KG1 (cell line): Measurements from ENCODE around the gene IGF2BP2.
"Not testable (repeated sequence)": the region's sequence is repeated elsewhere in the genome, so short reads cannot be mapped to it uniquely, and the experiment has no call there.

Experiments used
- DNase-seq: peaks from one replicate; lab custom pipeline; 2025; lab: John Stamatoyannopoulos, UW

The IGF2BP2 gene

DNA sequence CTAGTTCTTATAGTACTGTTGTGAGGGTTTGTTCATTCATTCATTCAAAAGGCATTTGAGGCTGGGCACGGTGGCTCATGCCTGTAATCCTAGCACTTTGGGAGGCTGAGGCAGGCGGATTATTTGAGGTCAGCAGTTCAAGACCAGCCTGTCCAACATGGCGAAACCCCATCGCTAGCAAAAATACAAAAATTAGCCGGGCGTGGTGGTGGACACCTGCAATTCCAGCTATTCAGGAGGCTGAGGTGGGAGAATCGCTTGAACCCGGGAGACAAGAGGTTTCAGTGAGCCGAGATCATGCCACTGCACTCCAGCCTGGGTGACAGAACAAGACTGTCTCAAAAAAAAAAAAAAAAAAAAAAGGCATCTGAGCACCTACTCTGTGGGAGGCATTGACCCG is 163.5 kb downstream of the IGF2BP2 start:
- not testable (repeated sequence) for DNase-seq

DNA sequence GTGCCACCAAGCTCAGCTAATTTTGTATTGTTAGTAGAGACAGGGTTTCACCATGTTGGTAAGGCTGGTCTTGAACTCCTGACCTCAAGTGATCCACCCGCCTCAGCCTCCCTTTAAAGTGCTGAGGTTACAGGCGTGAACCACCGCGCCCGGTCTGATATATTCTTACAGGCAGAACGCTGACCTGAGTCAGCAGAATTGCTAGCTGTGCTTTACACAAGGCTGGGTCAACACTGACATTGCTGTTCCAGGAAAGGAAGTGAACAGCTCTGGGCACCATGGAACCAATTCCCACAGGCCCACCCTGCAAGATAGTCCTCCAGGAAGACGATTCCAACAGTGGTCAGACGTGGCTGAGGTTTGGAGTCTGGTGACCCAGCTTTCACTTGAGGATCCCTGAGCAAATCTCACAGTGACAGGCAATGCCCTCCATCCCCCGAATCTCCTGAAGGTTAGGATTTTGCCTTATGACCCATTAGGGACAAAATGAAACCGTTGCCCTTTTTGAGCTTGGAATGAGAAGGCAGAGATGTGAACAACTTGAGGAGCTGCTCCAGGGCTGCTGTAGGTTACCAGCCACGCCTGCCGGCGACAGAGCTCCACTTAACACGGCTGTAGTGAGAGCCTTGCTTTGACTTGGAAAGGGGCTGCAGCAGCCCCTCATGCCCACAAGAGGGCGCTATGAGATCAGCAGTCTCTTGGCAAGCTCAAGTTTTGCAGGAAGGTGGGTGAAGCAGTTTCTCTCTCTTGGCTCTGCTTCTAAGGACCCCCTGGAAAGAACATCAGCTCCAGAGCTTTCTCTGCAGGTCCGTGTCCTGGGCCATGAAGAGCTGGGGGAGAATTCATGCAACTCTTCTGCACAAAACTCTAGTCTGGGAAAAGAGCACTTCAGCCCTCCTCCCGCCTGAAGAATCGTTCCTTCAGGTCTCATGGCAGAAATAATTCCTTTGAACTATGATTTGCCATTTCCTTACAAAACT is 164.6 kb downstream of the IGF2BP2 start:
- DNase-seq, result peak; percentile 32

DNA sequence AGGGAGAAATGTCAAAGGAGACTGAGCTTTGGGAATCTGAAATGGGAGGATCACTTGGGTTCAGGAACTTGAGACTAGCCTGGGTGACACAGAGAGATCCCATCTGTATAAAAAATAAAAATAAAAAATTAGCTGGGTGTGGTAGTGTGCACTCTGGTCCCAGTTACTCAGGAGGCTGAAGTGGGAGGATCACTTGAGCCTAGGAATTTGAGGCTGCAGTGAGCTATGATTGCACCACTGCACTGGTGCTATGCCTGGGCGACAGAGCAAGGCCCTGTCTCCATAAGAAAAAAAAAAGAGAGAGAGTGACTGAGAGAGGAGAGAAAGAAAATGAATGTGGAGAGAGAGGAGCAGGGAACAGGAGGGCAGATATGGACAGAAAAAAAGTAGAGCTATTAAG is 165.9 kb downstream of the IGF2BP2 start:
- DNase-seq, result no peak

DNA sequence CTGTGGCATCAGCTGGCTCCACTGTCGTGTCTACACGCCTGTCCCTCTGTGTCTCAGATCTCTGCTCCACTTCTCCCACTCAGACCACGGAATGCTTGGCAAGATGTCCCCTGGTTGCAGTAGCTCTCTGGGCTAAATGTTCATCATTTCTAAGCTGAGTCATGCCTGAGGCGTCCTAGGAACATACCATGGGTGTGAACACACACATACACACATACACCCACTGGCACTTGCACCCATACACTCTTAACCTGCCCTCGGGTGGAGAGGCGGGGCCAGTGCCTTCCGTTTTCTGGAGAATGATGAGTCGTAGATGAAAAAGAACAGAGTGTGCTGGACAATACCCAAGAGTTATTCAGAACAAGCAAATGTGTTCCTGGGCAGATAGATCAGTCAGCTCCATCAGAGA is 166.3 kb downstream of the IGF2BP2 start:
- no peak for DNase-seq

DNA sequence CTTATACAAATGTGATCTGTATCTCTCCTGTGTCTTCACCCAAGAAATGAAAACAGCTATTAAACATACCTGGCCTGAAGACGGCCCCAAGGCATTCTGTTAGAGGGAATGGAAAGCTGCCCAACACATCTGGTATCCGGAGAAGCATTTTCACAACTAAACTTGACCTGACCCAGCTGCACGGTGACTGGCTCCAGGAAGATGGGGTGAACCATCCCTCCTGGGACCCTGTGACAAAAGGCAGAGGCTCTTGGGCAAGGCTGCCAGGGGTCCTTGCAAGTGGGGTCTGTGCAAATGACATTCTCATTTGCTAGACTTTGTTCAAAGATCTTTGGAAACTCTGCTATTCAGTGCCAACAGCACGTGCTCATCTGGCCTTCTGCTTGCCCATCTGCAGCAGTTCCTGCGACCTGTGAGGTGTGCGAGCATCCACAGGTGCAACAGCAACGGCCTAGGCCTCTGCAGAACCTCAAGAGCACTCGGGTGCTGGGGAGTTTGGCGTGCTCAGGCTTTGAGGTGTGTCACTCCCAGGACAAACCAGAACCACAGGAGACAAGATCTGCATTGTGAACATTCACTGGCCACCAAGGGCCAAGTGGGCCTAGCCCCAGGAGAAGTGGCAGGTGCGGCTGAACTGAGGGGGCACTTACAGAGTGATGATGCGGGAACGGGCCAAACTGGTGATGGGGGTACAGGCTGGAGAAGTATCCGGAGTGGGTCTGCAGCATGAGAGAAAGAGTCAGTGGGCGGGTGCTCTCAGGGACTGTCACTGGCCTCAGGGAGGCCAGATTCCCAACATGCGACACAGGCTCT is 166.9 kb downstream of the IGF2BP2 start:
- no peak for DNase-seq

DNA sequence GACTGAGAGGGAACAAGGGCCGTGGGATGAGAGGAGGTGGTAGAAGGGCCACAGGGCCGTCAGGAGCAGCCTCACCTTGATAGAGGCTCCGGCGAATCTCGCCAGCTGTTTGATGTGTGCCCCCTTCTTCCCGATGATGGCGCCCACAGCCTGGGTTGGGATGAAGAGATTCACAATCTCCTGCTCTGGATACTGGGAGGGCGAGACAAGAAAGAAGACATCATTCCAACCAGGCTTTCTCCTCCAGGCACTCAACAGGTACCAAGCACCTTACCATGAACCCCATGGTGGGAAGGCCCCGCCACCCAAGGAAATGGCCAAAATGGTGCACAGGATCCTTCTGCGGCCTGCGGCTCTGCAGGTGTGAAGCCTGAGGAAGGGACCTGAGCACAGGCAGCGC is 167.6 kb downstream of the IGF2BP2 start:
- no peak for DNase-seq

DNA sequence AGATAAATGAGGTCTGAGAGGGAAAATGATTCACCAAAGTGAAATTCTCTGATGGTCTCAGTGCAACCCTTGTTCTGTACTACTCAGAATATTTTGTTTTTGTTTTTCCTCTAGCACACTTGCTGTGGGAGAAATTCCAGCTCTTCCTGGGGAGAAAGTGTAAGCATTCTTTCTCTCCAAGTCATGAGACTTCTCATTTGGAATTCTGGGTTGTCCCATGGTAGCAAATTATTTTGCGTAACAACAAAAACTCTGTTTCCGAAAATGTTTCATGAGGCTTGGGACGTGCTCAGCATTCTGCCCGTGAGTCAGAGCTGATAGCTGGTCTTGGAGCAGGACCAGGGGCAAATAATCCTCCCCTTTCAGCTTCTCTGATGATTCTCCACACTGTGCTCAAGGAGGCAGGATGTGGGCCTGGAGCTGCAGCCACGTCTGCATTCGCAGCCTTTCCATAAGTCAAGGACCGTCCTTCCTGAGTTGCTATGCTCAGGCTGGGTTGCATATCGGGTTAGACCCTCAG is 168.5 kb downstream of the IGF2BP2 start:
- no peak for DNase-seq

DNA sequence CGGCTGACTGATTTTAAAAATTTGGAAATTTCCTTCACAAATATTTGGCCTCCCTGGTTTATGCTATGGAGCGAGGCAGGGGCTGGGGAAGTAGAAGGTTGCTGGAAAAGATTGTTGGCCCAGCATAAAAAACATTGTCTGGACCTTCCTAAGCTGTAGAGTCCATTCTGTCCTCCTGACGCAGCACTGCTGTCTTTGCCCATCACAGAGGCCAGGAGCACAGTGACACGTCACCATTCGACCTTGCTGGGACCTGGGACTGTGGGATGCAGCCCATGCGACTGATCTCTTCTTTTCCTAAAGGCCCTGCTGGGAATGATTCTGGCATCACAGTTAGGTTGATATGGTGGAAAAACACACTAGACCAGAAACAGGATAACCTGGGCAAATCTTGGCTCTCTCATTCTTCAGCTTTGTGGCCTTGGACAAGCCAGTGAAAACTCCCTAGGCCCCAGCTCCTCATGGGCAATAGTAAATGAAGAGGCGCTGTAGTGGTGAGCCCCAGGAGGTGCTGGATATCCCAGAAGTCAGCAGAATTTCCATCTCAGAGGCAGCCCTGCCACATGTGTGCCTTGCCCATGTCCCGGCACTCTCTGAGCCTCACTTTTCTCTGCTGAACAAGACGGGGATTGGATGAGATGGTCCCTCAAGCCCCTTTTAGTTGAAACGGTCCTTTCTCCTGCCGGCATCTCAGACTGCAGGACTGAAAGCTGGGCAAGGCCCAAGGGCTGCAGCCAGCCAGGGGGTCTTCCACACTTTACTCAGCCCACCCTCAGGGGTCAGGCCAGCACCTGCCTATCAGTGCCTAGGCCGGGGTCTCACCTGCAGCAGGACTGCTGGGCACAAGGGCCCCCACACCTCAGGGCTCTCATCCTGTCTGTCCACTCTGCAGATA is 169.2 kb downstream of the IGF2BP2 start:
- DNase-seq, result no peak

DNA sequence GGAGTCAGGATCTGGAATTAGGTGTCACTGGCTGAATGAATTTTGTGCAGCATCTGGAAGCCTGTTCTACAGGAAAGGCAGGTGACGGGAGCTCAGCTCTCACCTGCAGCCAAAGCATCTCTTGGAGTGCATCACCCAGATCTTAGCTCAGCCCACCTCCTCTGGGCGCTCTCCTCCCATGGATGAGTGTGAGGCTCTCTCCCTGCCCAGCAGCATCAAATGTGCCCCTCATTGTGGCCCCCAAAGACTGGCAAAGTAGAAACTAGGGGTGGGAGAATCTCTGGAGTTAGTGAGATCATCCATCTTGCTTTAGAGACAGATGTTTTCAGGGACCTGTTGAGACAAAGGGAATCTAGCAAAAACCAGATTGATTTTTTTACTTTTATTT is 170.1 kb downstream of the IGF2BP2 start:
- DNase-seq, result no peak

DNA sequence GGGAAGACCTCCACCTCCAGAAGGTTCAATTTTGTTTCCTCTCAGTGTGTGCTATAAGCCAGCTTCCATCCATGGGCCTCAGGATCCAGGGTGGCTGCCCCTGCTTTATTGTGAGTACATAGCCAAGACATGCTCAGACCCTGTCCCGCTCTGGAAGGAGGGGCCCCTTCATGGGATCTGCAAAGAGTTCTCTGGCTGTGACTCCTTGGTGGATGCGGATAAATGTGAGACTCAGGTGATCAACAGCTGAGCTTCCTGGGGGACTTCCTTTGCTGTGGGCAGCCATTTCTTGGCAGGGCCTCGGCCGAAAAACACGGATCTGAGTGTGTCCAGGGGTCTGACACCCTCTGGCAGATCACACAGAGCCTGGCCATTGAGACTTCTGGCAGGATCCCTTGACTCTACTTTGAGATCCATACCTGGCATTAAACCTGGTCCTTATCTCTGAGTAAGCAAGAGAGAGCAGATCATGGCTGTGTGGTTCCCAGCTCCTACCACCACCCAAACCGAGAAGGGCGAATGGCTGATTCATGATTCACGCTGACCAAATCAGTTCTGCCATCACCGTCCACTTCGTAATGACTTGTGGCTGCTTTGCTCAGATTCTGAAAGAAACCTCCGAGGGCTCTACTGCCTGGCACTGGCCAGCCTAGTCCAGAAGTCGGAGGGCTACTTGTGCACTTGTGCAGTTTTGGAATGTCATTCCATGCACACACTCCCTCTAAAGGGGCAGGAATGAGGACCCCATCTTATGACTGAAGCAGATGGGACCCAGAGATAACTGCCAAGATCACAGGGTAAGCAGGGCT is 170.7 kb downstream of the IGF2BP2 start:
- DNase-seq, result no peak

DNA sequence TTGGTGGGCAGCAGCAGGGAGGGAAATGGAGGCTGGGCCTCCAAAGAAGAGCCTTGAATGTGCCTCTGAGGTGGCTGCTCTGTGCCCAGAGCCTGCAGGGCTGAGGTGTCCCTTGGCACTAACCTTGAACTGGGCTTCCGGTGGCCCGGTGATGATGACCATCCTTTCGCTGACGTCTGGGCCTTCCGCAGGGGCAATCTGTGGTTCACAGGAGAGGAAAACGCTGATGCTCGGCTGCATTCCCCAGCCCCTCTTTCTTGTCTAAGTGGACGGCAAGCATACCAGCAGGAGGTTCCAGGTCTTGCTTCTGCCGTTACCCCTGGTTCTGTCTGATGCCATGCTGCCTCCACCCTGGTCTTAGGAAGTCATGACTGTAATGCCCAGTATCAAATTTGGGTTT is 172.9 kb downstream of the IGF2BP2 start:
- no peak for DNase-seq

DNA sequence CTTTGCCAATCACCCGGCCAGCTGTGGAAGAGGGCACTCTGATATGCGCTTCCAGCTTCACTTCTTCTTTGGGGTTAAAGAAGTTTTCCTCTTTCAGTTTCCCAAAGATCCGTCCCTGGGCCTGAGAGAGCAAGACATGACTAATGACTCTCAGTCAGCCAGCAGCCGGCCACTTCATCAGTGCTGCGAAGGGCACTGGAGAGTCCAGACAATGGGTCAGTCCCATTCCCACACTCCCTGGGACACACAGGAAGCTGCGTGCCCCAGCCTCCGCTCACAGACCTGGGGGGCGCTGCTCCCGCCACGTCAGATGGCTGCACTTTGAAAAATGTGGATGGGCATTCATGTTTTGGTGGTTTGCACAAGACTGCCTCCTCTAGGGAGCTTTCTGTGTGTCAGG is 175.4 kb downstream of the IGF2BP2 start:
- no peak for DNase-seq

DNA sequence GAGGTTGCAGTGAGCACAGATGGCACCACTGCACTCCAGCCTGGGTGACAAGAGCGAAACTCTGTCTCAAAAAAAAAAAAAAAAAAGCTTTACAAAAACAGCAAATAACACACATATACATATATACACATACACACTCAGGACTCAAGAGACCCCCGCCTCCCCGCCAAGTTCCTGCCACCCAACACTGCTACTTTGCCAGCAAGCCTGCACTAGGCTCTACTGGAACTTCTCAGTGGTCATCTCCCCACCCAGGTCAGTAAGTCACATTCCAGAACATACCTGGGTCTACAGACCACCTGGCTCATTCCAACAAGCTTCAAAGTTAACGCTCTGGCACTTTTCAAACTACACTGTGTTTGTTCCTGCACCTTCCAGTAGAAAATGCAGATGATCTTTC is 176.4 kb downstream of the IGF2BP2 start:
- DNase-seq, result no peak

DNA sequence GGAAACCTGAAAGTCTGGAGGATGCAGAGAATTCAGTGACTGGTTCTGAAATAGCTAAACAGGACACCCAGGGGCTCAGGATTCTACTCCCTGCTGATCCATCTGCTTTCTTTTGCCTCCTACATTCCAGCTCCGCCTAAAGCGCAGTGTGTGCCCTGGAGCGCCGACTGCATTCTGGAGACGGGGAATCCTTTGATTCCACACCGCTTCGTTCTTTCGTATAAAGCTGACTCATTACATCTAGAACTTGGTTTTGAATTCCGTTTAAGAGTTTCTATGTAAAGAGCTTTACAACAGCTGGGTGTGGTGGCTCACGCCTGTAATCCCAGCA is 177.0 kb downstream of the IGF2BP2 start:
- DNase-seq, result no peak

DNA sequence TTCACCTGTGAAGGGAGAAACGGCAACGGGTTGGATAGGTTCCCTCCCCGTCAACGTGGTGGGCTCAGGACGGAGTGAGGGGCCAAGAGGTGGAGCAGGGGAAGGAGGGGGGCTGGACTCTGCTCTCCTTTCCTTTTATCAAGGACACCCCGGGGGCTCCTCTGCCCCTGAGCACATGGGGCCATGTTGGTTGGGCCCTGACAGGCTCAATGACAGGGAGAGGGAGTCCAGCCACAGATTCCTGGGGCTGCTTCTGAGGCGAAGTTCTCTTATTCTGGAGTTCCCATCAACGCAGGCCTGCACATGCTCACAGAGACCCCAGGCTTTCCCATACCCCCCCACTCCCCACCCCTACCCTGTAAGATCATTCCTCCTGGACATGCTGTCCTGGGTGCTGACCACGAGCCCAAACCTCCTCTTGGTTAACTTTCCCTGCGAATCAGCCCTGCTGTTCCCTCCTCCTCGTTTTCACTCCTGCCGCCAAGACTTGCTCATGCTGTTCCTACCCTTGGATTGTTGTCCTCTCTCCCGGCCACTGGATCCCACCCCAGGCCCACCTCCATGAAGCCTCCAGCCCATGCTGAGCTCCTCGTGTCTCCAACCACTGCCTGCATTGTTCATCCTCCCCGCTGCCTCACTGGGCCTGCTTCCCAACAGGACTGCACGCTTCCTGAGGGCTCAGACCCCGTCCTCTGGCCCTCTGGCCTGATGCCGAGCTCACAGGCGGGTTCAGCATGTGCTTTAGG is 177.5 kb downstream of the IGF2BP2 start:
- DNase-seq, result no peak

DNA sequence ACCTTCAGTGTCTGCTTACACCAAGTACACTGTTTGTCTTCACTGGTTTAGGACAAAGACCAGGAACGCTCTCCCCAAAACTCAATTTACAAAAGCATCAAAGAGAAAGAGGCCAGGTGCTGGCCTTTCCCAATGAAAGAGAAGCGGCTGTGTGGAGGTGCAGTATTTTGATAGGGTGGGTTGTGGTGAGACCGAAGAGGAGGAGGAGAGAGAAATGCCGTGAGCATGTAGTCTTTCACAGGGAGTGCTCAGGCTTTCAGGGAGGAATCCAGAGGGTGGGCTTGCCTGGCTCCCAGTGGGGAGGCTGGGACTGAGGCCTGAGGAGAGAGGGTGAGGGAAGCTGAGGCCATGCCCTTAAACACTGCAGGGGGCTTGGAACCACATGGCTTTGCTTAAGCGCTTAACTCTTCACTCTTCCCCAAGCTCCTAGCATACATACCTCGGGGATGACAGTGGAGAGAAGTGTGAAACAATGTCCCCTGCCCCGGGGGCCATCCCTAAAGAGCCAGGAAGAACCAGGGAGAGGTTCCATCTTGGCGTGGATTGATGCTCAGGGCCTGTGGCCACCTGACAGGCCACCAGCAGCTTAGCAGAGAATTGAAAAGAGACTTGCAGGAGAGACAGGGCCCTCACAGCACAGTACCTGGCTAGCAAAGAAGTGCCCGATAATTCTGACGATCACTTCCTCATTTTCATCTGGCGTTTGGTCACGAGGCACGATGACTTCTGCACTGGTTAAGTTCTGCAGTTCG is 178.3 kb downstream of the IGF2BP2 start:
- DNase-seq, result no peak

DNA sequence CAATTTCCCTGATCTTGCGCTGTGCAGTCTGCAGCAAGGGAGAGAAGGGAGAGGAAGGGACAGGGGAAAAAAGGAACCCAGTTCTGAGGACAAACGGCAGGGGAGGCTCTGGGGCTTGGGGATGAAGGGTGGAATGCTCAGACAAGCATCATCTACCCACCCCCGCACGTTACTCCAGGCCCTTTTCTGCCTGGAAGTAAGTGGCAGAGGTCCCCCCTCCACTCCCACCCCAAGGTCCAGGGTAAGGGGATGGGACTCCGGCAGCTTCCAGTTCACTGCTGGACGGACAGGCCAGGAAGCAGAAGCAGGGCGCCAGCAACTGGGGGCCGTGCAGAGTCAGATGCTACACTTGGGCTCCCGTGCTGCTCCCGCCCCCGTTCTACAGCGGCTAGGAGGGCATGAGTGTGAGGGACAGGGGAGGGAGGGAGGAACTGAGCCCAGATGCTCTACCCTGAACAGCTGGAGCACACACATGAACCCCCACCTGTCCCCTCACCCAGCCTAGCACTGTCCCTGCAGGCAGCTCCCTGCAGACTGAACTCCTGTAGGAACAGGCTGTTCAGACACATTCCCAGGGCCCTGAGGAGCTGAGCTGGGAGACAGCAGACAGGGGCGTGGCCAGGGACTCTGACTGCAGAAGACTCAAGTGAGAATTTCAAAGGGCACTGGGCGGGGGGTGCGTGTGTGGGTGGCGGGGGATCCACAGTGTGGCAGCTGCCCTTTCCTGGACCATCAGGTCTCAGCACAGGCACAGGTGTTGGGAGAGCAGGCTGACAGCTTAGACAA is 179.1 kb downstream of the IGF2BP2 start:
- no peak for DNase-seq

DNA sequence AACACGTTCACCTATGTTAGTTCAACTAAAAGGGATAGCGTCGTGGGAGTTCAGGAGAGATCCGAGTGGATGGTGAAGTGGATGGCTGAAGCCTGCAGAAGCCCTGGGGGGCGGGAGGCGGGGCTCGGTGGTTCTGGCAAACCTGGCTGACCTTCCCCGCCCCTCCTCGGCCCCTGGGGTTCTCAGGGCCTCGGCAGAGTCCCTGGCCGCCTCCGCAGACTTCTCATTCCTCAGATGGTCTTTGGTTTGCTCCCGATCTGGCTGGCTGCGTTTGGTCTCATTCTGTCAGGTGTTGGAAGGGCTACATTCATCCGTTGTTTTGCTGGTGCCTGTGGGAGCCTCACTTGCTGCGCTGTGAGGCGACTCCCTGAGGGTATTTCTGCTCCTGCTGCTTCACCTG is 179.7 kb downstream of the IGF2BP2 start:
- DNase-seq, result not testable (repeated sequence)

DNA sequence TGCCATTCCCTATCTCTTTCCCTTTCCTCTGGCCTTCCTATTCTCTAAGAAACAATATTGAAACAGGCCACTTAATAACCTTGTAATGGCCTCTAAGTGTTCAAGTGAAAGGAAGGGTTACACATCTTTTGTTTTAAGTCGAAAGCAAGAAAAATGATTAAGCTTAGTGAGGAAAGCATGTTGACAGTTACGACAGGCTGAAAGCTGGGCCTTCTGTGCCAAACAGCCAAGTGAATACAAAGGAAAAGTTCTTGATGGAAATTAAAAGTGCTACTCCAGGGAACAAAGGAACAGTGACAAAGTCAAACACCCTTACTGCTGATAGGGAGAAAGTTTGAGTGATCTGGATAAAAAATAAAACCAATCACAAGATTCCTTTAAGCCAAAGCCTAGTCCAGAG is 184.5 kb downstream of the IGF2BP2 start:
- DNase-seq, result no peak
